ENCODE measurements around the gene TACR1. TPM values are rescaled to one million over a fixed set of nuclear protein-coding genes. Genes with fewer than 3 reads are reported as not detected.

The TACR1 gene
- total and polyA plus RNA-seq, 2 of the 13 experiments (the other 11 are each of a cell fraction or from before 2014, with no cell fraction given): not detected

DNA sequence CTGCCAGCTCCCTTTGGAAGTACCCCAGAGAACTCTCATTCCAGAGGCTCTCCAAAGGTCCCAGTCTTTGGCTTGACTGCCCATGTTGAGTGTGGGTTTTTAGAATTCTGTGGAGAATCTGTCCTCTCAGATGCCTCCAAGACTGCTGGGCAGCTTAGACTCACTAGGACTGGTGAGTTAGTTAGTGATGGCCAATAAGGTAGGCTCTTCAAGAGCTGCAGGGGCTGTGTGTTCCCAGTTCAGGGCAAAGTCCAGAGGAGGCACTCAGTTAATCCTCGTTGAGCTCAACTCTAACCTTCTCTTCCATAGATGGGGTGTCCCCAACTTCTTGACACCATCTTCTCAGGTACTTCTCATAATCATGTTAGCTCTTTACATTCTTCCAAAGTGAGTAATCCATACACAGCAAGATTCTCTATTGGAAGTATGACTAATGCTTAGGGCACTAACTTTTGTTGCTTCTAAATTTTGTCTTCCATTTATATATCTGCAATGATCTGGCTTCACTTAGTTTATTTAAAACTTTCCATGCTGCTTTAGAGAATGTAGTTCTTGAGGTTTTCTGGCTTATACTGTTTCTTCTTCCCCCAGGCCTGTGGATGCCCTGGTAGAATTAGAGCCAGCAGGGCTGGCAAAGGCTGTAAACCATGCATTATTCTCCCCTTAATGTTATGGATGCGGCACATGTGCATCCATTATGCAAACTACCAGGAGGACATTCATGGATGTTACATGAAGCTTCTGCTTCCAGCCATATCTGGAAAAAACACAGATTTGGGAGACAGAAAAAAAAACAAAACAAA, 151.9 kb downstream of the TACR1 start (continued):
- TF ChIP-seq, protein P1, sequence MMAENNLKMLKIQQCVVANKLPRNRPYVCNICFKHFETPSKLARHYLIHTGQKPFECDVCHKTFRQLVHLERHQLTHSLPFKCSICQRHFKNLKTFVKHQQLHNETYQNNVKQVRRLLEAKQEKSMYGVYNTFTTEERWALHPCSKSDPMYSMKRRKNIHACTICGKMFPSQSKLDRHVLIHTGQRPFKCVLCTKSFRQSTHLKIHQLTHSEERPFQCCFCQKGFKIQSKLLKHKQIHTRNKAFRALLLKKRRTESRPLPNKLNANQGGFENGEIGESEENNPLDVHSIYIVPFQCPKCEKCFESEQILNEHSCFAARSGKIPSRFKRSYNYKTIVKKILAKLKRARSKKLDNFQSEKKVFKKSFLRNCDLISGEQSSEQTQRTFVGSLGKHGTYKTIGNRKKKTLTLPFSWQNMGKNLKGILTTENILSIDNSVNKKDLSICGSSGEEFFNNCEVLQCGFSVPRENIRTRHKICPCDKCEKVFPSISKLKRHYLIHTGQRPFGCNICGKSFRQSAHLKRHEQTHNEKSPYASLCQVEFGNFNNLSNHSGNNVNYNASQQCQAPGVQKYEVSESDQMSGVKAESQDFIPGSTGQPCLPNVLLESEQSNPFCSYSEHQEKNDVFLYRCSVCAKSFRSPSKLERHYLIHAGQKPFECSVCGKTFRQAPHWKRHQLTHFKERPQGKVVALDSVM (CRISPR knock-in tag; IDR thresholded peaks at IDR 0.05): no peak
- 0 out of 2 replicates have a peak, but pooled peaks have one; percentile 25 for TF ChIP-seq ZNF562 (CRISPR knock-in tag; IDR thresholded peaks at IDR 0.05; ENCODE audit: borderline replicate concordance)
- peak; percentile 41; the same call in 1 of the 2 replicates for TF ChIP-seq HNF4A (CRISPR knock-in tag; IDR thresholded peaks at IDR 0.05)
- TF ChIP-seq SKI (IDR thresholded peaks at IDR 0.05; ENCODE audit: partially characterized antibody): no peak
- TF ChIP-seq RFXANK (CRISPR knock-in tag; IDR thresholded peaks at IDR 0.05): no peak
- TF ChIP-seq, protein P2, sequence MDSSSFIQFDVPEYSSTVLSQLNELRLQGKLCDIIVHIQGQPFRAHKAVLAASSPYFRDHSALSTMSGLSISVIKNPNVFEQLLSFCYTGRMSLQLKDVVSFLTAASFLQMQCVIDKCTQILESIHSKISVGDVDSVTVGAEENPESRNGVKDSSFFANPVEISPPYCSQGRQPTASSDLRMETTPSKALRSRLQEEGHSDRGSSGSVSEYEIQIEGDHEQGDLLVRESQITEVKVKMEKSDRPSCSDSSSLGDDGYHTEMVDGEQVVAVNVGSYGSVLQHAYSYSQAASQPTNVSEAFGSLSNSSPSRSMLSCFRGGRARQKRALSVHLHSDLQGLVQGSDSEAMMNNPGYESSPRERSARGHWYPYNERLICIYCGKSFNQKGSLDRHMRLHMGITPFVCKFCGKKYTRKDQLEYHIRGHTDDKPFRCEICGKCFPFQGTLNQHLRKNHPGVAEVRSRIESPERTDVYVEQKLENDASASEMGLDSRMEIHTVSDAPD (CRISPR knock-in tag; IDR thresholded peaks at IDR 0.05): no peak
- TF ChIP-seq, protein P3, sequence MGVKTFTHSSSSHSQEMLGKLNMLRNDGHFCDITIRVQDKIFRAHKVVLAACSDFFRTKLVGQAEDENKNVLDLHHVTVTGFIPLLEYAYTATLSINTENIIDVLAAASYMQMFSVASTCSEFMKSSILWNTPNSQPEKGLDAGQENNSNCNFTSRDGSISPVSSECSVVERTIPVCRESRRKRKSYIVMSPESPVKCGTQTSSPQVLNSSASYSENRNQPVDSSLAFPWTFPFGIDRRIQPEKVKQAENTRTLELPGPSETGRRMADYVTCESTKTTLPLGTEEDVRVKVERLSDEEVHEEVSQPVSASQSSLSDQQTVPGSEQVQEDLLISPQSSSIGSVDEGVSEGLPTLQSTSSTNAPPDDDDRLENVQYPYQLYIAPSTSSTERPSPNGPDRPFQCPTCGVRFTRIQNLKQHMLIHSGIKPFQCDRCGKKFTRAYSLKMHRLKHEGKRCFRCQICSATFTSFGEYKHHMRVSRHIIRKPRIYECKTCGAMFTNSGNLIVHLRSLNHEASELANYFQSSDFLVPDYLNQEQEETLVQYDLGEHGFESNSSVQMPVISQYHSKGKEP (CRISPR knock-in tag; IDR thresholded peaks at IDR 0.05): no peak
- TF ChIP-seq ZNF253 (CRISPR knock-in tag; IDR thresholded peaks at IDR 0.05; ENCODE audit: borderline replicate concordance): no peak
- TF ChIP-seq PITX1 (CRISPR knock-in tag; IDR thresholded peaks at IDR 0.05): peak; percentile 11; the same call in 1 of the 2 replicates
